Measurements from ENCODE around the gene ZFP1.
"Not testable (repeated sequence)": the region's sequence is repeated elsewhere in the genome, so short reads cannot be mapped to it uniquely, and the experiment has no call there.

The ZFP1 gene

DNA sequence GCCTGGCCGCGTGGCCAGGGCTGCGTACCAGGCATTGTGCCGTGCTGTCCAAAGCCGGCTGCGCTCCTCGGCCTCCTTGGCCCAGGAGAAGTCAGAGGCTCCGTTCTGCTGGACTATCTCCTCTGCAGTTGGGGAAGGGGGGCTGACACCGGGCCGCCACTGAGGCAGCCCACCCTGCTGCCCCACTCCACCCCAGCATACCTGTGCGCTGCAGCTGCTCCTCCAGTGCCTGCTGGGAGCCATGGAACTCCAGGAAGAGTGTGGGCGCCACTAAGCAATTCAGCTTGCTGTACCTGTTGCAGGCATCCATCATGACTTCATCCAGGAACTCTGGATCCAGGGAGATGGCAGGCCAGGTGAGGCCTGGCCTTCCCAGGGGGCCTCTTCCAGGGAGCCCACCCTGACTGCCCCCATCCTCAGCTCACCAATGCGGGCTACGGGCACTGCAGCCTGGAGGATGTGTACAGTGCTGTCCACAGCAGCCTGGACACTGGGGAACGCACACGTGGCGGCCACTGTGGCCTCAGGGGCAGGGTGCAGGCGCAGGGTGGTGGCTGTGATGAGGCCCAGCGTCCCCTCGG, 34.7 kb upstream of the ZFP1 start:
- DNase-seq (ENCODE audit: low spot score): no peak

DNA sequence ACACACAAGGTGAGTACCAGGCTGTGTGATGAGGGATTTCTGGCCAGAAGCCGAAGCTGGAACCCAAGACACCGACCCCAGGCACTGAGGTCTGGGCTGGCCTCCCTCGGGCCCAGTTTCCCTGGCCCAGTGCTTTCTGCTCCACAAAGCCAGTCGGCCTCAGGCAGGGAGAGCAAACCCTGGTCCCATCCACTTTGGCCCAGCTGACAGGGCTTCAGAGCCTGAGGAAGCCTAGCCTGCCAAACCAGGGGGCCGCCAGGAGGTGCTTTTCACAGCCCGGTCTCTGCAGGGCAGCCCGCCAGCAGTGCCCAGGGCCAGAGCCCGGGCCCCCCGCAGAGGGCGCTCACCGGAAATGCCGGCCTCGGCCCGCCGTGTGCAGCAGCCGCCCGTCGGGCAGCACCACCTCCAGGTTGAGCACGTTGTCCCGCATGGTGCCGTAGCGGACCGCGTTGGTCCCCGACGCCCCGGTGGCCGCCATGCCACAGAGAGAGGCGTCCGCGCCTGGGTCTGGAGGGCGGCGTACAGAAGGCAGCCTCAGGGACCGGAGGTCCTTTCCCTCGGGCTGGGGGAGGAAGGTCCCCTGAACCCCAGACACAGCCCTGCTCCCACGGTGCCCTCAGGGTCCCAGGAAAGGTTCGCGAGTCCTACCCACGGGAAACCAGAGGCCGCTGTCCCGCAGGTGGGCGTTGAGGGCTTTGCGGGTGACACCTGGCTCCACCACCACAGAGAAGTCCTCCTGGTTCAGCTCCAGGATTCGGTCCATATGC, 34.0 kb upstream of the ZFP1 start:
- no peak for DNase-seq (ENCODE audit: low spot score)

DNA sequence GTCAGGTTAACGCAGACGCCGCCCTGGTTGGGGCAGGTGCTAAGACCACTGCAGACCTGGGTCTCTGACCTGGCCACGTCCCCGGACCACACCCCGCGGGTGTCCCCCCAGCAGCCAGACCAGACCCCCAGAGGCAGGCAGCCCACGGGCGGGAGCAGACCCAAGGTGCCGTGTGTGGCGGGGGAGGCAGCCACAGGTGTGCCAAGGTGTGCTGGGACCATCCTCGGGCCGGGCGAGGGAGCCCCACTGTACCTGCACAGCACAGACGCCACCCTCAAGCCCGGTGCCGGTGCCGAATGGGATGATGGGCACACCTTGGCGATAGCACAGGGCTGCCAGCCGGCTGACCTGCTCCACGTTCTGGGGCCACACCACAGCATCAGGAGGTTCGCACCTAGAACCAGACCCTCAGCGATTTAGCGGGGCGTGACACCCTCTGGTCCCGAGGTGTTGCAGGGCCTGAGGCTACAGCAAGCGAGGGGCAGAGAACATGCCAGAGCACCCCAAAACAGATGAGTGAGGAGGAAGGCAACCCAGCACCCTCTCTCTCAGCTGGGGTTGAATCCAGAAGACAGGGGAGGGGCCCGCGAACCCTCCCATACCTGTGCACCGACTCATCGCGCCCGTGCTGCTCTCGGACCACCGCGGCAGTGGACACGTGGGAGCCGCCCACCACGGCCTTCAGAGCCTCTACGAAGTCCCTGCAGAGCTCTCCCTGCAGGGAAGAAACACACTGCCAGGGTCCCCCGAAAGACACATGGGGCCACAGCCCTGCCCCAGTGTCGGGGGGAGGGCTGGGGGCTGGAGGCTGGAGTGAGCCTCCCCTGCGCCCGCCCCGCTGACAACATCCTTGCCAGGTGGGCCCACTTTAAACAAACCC, 33.1 kb upstream of the ZFP1 start:
- DNase-seq (ENCODE audit: low spot score): no peak

DNA sequence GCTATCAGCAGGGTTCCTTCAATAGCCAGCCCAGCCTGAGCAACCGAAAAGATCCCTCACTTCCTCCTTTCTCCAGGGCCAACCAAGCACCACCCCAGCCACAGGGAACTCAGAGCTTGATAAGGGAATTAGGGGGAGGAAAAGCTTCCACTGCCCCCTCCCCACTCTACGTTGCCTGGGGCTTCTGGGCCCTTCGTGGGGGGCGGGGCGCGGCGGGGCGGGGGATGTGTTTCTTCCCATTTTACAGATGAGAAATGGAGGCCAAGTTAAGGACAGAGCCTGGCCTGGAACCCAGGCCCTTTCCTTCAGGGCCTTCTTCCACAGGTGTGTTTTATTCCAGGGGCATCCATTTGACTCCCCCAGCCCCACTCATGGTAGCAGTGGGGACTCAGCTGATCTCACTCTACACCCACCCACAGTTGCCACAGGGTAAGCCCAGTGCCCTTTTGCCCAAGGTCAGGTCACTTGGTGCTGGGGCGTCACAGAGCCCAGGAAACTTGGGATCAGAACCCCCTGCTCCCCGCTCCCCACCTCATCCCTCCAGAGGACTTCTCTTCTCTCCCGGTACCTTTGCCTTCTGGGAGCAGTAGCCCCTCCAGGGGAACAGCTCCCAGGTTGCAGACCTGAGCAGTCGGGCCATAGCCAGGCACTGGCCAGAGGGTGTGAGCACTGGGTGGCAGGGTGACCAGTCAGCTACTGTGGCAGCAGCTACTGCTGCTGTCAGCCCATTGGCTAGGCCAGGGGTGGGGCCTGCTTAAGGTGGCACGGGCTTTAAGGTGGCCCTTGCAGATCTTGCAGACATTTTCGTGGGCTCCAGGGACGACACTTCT, 32.0 kb upstream of the ZFP1 start, which contains the start of gene LDHD:
Gene LDHD, minus strand, starts transcription at position 700 of the 830 bp plus-strand sequence. Its CDS starts 60 bp downstream, at position 640.
- peak; percentile 13 for DNase-seq (ENCODE audit: low spot score)

DNA sequence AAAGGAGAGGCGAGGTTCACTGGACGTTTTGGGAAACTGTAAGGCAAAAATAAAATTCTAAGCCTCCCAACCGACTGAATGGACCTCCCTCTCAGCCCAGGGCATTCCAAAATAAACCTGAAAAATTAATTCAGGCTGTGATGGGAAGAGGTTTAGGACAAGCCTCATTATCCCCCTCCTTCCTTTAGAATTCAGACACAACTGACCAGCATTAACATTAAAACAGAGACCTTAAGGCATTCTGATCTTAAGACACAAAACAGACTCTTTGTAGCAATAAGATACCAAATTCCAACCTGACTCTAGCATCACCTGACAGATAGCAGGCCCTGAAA, 31.4 kb upstream of the ZFP1 start:
- DNase-seq (ENCODE audit: low spot score): no peak

DNA sequence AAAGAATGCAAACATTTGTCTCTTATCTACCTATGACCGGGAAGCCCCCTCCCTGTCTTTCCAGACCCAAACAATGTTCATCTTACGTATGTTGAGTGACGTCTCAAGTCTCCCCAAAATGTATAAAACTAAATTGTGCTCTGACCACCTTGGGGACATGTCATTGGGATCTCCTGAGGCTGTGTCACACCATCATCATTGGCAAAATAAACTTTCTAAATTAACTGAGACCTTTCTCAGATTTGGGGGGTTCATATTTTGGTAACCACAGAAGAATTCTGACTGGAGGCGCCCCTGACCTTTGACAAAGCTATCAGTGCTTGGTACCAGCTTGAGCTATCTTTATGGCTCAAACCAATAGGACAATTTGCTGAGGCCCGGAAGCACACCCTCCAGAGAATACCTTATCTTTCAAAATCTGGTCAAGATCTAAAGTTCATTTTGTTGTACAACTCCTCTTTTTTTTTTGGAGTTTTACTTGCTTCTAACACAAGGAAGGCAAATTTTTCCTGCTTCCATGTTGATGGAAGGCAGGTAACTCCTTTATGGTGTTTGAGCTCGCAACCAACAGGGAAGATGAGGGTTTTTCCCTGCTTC, 29.3 kb upstream of the ZFP1 start:
- DNase-seq (ENCODE audit: low spot score): no peak

DNA sequence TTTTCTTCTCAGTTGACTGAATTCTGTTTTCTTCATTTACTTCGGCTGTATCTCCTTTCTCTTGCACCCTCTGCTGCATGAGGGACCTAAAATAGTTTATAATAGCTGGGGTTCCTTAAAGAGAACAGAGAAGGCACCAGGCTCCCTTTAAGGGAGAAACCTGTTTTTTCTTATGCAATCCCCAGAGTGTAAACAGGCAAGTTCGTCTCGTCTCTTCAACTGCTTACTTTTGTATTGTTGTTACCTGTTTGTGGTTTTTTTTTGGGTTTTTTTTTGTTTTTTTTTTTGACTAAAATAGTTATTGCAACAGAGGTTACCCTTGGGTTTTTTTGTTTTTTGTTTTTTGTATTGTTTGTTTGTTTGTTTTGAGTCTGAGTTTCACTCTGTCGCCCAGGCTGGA, 28.1 kb upstream of the ZFP1 start:
- no peak for DNase-seq (ENCODE audit: low spot score)

DNA sequence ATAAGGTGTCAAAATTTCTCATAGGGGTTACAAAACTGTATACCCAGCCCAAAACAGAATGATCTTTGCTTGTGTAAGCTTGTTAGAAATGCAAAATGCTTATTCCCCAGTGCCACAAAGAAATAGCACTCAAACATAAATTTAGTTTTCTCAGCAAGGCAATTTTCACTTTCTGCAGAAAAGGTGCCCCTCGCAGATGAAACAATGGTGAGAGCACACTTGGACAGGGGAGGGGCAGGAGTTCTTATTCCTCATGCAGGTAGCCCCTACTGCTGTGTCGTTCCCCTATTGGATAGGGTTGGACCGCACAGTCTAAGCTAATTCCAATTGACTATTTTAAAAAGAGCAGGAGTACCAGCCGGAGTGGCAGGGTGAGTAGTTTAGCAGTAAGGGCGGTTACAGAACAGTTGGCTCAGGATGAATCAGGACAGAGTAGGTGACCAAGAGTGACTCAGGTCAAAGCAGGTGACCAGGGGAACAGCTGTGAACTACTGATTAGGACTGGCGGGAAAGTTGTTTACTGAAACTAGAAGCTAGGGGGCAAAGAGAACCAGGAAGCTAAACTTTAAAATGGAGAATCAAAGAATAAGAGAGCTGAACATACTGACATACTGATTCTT, 26.3 kb upstream of the ZFP1 start:
- DNase-seq (ENCODE audit: low spot score): no peak

DNA sequence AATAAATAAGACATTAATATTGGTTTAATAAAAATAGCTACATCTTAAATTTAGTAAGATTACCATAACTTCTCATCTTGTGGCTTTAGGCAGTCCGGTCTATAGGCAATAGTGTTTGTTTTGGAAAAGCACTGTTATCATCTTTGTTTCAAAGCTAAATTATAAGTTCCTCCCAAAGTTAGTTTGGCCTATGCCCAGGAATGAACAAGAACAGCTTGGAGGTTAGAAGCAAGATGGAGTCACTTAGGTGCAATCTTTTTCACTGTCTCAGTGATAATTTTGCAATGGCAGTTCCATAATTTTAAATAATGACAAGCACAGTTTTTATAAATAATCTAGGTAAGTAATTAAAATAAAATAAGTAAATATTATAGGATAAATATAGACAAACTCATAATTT, 25.7 kb upstream of the ZFP1 start:
- DNase-seq (ENCODE audit: low spot score): no peak

DNA sequence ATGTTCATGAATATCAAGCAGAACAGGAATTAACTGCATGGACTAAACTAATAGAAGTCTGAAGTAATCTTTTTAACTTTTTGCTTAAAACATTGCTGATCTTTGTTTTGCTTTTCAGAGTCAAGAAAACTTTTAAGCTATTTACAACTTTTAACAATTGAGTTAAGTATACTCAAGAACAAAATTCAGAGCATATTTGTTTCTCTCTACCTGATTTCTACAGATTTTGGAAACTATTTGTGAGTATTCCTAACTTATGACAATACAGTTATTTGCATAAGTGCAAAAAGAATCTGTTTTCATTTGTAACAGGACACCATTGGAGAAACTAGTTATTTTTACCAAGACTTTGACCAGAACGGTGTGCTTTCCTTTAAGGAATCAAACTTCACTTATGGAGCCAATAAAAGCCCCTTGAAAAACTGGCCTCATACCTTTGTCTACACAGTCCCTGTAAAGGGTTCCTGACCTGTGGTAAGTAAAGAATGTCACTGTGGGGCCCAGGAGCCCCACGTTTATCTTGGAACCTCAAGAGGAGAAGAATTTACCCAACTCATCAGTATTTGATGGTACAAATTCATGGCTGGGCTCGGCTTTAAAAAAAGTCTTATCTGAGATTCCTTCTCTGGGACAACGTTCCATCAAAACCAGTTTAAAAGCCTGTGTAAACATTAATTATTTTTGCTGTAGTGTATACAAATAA, 20.5 kb upstream of the ZFP1 start:
- DNase-seq (ENCODE audit: low spot score): no peak

DNA sequence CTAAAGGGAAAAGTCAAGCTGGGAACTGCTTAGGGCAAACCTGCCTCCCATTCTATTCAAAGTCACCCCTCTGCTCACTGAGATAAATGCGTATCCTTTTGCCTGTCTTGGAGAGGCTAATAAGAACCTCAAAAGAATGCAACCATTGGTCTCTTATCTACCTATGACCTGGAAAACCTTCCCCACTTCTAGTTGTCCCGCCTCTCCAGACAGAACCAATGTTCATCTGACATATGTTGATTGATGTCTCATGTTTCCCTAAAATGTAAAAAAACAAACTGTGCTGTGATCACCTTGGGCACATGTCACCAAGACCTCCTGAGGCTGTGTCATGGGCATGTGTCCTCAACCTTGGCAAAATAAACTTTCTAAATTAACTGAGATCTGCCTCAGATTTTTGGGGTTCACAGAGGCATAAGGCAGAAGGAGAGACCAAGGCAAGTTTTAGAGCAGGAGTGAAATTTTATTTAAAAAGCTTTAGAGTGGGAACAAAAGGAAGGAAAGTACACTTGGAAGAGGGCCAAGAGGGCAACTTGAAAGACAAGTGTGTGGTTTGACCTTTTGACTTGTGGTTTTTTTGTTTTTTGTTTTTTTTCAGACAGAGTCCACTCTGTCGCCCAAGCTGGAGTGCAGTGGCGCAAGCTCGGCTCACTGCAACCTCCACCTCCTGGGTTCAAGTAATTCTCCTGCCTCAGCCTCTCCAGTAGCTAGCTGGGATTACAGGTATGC, 18.7 kb upstream of the ZFP1 start:
- DNase-seq (ENCODE audit: low spot score): not testable (repeated sequence)

DNA sequence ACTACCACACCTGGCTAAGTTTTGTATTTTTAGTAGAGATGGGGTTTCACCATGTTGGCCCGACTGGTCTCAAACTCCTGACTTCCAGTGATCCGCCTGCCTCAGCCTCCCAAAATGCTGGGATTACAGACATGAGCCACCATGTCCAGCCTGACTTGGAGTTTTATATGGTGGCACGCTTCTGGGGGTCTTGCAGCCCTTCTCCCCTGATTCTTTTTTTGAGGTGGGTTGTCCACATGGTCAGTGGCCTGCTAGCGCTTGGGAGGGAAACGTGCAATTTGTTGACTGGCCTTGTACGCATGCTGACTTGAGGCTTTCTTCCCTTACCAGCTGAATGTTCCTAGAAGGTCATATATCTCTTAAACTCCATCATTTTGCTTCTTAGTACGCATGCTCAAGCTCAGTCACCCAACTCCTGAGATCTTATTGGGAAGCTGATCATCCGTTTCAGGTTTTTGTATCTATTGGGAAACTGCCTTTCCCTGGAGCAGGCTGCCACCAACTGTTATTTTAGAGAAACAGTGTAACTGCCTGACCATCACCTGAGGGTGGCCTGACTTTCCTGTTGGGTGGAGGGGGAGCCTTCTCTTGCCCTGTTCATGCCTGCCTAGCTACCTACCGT, 18.1 kb upstream of the ZFP1 start:
- no peak for DNase-seq (ENCODE audit: low spot score)

DNA sequence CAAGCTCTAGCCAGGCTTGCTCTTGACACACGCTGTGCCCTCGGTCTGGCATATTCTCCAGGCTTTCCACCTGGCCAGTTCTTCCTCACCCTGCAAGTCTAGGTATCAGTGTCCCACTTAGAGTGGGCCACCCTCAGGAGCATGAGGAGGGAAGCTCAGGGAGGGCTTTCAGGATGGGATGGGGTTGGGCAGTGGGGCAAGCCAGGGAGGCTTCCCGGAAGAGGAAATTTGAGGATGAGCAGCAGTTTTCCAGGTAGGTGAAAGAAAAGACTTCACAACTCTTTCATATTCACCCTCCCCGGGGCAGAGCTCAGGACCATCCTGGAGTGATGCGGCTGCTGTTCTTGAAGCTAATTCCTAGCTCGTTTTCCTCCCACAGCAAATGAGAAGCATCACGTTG, 17.2 kb upstream of the ZFP1 start:
- DNase-seq (ENCODE audit: low spot score): no peak

DNA sequence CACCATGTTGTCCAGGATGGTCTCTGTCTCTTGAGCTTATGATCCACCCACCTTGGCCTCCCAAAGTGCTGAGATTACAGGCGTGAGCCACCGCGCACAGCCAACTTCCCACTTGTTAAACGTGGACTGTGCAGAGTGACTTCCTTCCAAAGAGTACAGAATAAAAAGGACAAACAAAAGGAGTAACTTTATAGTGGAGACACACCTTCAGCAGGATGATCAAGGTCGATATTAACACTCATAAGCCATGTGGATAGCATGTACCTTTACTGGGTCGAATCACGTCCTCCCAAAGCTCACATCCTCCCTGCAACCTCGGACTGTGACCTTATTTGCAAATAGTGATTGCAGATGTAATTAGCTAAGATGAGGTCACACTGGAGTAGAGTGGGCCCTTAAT, 10.1 kb upstream of the ZFP1 start:
- DNase-seq (ENCODE audit: low spot score): no peak

DNA sequence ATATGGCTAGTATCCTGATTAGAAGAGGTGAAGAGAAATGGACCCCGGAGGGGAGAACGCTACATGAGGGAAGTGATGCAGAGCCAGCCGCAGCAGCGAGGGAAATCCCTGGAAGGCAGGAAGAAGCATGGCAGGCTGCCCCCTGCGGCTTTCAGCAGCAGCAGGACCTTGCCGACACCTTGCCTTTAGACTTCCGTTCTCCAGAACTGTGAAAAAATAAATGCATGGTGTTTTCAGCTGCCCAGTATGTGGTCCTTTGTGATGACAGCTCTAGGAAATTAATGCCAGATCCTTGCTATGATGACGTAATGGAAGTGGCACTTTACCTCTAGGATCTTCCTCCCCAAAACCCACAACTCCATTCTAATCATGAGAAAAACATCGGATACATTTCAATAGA, 9.7 kb upstream of the ZFP1 start:
- DNase-seq (ENCODE audit: low spot score): no peak

DNA sequence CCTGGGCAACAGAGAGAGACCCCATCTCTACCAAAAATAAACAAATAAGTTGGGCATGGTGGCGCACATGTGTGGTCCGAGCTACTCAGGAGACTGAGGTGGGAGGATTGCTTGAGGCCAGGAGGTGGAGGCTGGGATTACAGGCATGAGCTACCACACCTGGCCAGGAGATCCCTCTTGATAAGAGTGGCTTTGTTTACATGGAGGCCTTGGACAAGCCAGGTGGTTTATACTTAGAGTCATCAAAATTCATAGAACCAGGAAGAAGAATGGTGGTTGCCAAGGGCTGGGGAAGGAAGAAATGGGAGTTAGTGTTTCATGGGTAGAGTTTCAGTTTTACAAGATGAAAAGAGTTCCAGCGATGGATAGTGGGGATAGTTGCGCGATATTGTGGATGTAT, 8.8 kb upstream of the ZFP1 start:
- DNase-seq (ENCODE audit: low spot score): no peak

DNA sequence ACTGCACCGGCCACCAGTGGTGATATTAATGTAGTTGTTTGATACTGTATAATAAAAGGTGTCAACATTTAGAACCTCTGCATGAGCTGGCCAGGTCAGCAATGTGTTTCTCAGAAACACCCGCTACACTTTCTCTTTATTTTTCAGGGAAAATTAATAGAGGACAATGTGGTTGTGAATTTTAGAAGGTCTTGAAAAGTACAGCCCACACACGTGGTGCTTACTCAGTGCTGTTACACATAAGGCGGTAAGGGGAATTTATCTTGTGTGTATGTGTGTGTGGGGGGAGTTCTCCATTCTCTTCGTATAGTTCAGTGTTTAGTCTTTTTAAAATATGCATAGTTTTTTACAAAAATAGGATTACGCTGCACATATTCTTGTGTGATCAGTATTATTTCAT, 4.4 kb upstream of the ZFP1 start:
- DNase-seq (ENCODE audit: low spot score): no peak

DNA sequence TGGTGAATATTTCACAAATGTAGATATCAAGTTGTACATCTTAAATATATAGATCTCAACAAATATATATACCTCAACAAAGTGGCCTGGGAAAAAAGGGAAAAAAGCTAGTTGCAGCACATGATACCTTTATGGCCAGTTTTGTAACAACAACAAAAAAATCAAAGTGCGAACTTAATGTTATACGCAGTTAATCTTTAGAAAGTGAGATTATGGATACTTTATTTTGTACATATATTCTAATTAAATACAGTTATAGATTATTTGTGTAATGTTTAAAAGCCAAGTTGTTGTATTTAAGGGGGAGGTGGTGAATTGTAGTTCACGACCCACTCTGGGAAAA, 385 bp upstream of the ZFP1 start:
- no peak for DNase-seq (ENCODE audit: low spot score)

DNA sequence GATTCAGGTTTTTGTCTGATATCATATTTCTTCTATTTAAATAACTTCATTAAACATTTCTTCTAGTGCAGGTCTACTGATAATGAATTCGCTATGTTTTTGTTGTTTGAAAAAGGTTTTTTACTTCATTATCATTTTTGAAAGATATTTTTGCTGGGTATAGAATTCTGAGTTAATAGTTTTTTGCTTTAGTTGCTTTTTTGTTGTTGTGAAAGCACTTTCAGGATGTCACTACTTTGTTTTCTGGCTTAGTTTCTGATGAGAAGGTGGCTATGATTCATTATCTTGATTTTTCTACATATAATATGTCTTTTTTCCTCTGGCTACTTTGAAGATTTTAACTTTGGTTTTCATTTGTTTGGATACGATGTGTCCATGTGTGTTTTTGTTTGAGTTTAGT, 3.5 kb downstream of the ZFP1 start:
- no peak for DNase-seq (ENCODE audit: low spot score)

DNA sequence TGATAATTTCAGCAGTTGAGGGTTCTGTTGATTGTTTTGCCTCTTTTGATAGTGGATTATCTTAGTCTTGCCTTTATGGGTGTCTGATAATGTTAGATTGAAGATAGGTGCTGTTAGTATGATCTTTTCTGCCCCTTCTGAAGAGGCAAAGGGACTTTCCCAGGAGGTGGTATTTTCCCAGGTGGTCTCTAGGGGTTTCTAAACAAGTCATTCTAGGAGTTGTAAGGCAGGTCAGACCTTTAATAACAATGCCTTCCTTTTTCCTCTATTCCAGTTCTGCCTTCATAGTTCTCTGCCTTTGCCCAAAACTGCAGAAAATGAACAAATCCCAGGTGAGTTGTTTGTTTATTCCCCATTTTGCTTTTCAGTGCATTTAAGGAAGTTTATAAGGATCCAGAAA, 4.3 kb downstream of the ZFP1 start:
- DNase-seq (ENCODE audit: low spot score): no peak
